ENCODE results near the gene HSH2D. TPM values are rescaled to one million over a fixed set of nuclear protein-coding genes. Genes with fewer than 3 reads are reported as not detected.
A peak's percentile ranks its signal among the peaks of the same experiment; 100 is the strongest.

HSH2D gene
- total and polyA plus RNA-seq, 9 donors: 0.20 to 1.3 (median 0.31) TPM

DNA sequence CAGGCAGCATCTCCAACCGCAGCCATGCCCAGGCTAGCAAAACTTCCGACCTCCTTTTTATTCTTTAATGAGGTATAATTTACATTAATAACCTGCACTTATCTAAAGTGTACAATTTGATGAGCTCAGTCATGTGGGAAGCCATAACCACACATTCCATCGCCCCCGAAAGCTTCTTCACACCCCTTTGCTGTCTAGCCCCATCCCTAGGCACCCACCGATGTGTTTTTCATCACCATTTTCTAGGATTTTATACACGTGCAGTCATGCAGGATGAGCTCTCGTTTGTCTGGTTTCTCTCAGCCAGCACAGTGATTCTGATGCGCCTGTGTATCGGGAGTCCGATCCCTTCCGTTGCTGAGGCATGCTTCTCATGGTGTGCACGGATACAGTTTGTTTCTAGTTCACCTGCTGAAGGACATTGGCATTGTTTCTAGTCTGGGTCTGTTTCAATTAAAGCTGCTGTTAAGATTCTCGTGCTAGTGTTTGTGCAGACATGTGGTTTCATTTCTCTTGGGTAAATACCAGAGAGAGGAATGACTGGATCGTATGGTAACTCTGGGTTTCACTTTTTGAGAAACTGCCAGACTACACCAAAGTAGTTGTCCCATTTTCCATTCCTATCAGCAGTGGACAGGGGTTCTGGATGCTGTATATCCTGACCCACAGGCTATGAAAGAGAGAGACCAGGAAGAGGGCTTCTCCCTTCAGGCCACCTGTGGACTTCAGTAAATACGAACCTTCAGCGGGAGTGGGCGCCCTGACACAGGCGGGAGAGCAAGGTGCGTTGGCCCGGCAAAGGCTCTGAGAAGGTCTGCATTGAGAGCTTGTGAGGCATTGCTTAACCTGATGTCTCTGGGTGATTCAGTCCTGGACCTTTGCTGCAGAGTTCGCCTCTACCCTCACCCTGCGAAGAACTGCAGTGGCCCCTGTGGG is 59.1 kb downstream of the HSH2D start:
- no peaks in the 10 kb centered on the region for H3K36me3 ChIP-seq
- no peaks in the 10 kb centered on the region for H3K9me3 ChIP-seq
- no peak for TF ChIP-seq EP300 (IDR thresholded peaks at IDR 0.05)
- no peak for TF ChIP-seq POLR2A (IDR thresholded peaks at IDR 0.05)
- TF ChIP-seq, protein P1, sequence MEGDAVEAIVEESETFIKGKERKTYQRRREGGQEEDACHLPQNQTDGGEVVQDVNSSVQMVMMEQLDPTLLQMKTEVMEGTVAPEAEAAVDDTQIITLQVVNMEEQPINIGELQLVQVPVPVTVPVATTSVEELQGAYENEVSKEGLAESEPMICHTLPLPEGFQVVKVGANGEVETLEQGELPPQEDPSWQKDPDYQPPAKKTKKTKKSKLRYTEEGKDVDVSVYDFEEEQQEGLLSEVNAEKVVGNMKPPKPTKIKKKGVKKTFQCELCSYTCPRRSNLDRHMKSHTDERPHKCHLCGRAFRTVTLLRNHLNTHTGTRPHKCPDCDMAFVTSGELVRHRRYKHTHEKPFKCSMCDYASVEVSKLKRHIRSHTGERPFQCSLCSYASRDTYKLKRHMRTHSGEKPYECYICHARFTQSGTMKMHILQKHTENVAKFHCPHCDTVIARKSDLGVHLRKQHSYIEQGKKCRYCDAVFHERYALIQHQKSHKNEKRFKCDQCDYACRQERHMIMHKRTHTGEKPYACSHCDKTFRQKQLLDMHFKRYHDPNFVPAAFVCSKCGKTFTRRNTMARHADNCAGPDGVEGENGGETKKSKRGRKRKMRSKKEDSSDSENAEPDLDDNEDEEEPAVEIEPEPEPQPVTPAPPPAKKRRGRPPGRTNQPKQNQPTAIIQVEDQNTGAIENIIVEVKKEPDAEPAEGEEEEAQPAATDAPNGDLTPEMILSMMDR (IDR thresholded peaks at IDR 0.05): no peak
- peaks cover 12% of the 10 kb centered on the region for H3K4me1 ChIP-seq (ENCODE audit: insufficient read depth)
- DNase-seq: no peak
- WGBS, 3 donors: 79 to 86% (median 81%) methylated on average over 22 of the region's 22 CpGs
- intact Hi-C loops (cut with DNase I): no loop called here
- H3K27me3 ChIP-seq: no peaks in the 10 kb centered on the region
- no peak overlapping the region for H3K27ac ChIP-seq
- H3K4me3 ChIP-seq: no peak overlapping the region

DNA sequence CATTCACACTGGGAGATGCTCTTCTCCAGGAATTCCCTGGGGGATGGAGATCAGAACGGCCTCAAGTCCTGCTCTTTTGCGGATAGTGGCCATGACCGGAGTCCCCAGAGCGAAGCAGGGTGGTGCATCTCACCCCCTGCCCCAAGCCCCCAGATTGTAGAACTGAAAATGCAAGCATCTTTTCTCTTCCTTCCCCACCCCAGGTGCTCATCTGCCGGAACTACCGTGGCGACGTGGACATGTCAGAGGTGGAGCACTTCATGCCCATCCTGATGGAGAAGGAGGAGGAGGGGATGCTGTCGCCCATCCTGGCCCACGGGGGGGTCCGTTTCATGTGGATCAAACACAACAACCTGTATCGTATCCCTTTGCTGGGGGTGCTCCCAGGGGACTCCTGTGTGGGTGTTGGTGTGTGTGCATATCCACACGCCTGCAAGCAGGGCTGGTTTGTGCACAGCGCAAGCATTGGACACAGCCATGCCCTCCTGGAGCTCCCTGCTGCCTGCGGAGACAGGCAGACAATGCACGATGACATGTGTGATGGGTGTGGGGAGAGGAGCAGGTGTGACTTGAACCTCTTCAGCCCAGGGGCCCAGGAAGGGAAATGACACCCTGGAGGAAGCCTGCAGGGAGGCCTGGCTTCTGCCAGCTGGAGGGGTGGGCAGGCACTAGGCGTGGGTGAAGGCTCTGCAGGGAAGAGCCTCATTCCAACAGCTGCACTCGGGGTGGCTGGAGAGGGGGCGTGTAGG is 59.9 kb downstream of the HSH2D start:
- DNase-seq: no peak
- Histone ChIP-seq H3K9me3 (no peaks in the 10 kb centered on the region), H3K4me1 (ENCODE audit: insufficient read depth) (peaks cover 10% of the 10 kb centered on the region), H3K27ac (no peak overlapping the region), H3K27me3 (no peaks in the 10 kb centered on the region), H3K36me3 (no peaks in the 10 kb centered on the region), H3K4me3 (no peak overlapping the region)
- 87 to 89% (median 87%) methylated on average over 19 of the region's 19 CpGs for WGBS, 3 donors
- TF ChIP-seq, protein P1 (IDR thresholded peaks at IDR 0.05): no peak
- TF ChIP-seq POLR2A (IDR thresholded peaks at IDR 0.05): no peak
- no peak for TF ChIP-seq EP300 (IDR thresholded peaks at IDR 0.05)
- intact Hi-C loops (cut with DNase I): no loop called here

DNA sequence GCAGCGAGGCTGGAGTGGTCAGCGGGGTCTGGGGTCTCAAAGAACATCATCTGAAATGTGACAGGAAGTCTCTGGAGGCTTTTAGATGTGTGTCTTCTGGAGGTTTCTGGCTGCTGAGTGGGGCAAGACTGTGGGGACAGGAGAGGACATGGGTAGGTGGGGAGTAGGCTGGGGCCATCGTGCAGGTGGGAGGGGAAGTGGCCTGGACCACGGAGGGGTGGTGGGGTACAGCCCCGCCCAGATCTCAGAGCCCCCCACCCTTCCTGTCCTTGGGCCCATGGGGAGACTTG is 60.5 kb downstream of the HSH2D start:
- TF ChIP-seq, protein P1 (IDR thresholded peaks at IDR 0.05): no peak
- TF ChIP-seq POLR2A (IDR thresholded peaks at IDR 0.05) (no peak), EP300 (IDR thresholded peaks at IDR 0.05) (no peak)
- no peak overlapping the region for H3K4me3 ChIP-seq
- WGBS, 3 donors: 82 to 88% (median 87%) methylated on average over 5 of the region's 5 CpGs
- H3K4me1 ChIP-seq (ENCODE audit: insufficient read depth): peaks cover 5% of the 10 kb centered on the region
- H3K27me3 ChIP-seq: no peaks in the 10 kb centered on the region
- H3K27ac ChIP-seq: no peak overlapping the region
- DNase-seq: no peak
- H3K36me3 ChIP-seq: no peaks in the 10 kb centered on the region
- no peaks in the 10 kb centered on the region for H3K9me3 ChIP-seq
- intact Hi-C loops (cut with DNase I): no loop called here

DNA sequence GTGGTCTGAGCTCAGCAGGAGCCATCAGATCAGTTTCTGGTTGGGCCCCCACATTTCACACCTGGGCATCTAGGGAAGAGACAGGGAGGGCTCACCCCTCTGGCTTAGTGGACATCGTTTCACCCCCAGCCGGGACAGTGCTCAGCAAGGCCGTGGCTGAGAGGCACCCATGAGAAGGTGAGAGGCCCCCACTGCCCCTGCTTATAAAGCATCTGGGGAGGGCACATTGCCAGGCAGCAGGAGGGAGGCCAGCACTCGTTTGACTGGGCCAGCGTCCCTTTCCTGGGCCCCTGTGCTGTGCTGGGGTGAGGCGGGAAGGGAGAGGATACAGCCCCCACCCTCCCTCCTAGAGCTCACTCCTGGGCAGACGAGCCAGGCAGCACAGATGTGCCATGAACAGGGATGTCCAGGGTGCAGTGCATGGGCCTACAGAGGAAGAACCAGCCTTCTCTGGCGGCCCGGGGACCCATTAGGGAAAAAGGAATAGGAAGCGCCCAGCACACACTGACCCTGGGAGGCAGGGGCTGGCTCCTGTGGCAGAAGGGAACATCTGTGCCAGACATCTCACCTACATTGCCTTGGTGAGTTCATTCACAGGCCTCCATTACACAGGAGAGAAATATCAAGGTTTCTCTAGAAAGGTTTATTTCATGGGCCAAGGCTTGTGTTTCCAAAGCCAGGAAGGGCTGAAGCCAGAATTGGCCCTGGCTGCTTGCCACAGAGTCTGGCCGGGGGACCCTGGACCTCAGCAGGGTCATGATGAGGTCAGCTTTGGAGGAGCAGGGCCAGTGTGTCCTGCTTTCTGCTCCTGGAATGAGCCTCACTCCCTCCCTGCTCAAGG is 61.9 kb downstream of the HSH2D start:
- H3K27me3 ChIP-seq: no peaks in the 10 kb centered on the region
- no peak for TF ChIP-seq EP300 (IDR thresholded peaks at IDR 0.05)
- TF ChIP-seq, protein P1 (IDR thresholded peaks at IDR 0.05): no peak
- TF ChIP-seq POLR2A (IDR thresholded peaks at IDR 0.05): no peak
- 48 to 58% (median 52%) methylated on average over 10 to 11 of the region's 11 CpGs for WGBS, 3 donors
- intact Hi-C loops (cut with DNase I): no loop called here
- H3K9me3 ChIP-seq: no peaks in the 10 kb centered on the region
- H3K27ac ChIP-seq: peak overlapping the region in 1 of 2 donors; percentile 7
- peaks cover 2% of the 10 kb centered on the region for H3K4me1 ChIP-seq (ENCODE audit: insufficient read depth)
- H3K4me3 ChIP-seq: no peak overlapping the region
- peak in 3 of 5 donors; percentile 57 to 78 (median 69) for DNase-seq
- H3K36me3 ChIP-seq: no peaks in the 10 kb centered on the region

Measured in ovary (tissue), 9 donors.